ENCODE data around the gene LIPC. TPM values are rescaled to one million over a fixed set of nuclear protein-coding genes. Genes with fewer than 3 reads are reported as not detected.

Gene LIPC
- total RNA-seq, 2 experiments from 2014 or later = 0.61 to 1.2 TPM

- Histone ChIP-seq H3K27ac (ENCODE audit: low read depth in 1 of 2, low read length in 2 of 2) (no peak overlapping the region), H3K9me3 (ENCODE audit: control insufficient read depth in 1 of 2, insufficient read depth in 1 of 2, low read length in 2 of 2) (no peaks in the 10 kb centered on the region), H3K4me1 (ENCODE audit: insufficient read depth, low read length) (peaks cover 2% of the 10 kb centered on the region), H3K36me3 (ENCODE audit: insufficient read depth, low read length) (no peaks in the 10 kb centered on the region), H3K27me3 (ENCODE audit: control insufficient read depth in 1 of 2, insufficient read depth in 2 of 2, low read length in 2 of 2) (no peaks in the 10 kb centered on the region), H3K4me3 (ENCODE audit: low read length) (no peak overlapping the region)
- Mint-ChIP-seq H3K36me3 (ENCODE audit: low read depth) (no peaks in the 10 kb centered on the region), H3K27ac (no peak overlapping the region), H3K9me3 (no peaks in the 10 kb centered on the region), H3K27me3 (no peaks in the 10 kb centered on the region), H3K4me1 (ENCODE audit: low read depth) (no peaks in the 10 kb centered on the region), H3K4me3 (no peak overlapping the region)
- TF ChIP-seq, protein P1, sequence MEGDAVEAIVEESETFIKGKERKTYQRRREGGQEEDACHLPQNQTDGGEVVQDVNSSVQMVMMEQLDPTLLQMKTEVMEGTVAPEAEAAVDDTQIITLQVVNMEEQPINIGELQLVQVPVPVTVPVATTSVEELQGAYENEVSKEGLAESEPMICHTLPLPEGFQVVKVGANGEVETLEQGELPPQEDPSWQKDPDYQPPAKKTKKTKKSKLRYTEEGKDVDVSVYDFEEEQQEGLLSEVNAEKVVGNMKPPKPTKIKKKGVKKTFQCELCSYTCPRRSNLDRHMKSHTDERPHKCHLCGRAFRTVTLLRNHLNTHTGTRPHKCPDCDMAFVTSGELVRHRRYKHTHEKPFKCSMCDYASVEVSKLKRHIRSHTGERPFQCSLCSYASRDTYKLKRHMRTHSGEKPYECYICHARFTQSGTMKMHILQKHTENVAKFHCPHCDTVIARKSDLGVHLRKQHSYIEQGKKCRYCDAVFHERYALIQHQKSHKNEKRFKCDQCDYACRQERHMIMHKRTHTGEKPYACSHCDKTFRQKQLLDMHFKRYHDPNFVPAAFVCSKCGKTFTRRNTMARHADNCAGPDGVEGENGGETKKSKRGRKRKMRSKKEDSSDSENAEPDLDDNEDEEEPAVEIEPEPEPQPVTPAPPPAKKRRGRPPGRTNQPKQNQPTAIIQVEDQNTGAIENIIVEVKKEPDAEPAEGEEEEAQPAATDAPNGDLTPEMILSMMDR (IDR thresholded peaks at IDR 0.05) = no peak
- ChIA-PET CTCF (no interaction called here), POLR2A (no interaction called here)
- ATAC-seq (ENCODE audit: poor library complexity) (no peak), DNase-seq (no peak)
- intact Hi-C loops (cut with DNase I, micrococcal nuclease) = no loop called here
Measured at GRCh38 chr15:58446521-58446920, 14.7 kb downstream of the LIPC start.

DNA sequence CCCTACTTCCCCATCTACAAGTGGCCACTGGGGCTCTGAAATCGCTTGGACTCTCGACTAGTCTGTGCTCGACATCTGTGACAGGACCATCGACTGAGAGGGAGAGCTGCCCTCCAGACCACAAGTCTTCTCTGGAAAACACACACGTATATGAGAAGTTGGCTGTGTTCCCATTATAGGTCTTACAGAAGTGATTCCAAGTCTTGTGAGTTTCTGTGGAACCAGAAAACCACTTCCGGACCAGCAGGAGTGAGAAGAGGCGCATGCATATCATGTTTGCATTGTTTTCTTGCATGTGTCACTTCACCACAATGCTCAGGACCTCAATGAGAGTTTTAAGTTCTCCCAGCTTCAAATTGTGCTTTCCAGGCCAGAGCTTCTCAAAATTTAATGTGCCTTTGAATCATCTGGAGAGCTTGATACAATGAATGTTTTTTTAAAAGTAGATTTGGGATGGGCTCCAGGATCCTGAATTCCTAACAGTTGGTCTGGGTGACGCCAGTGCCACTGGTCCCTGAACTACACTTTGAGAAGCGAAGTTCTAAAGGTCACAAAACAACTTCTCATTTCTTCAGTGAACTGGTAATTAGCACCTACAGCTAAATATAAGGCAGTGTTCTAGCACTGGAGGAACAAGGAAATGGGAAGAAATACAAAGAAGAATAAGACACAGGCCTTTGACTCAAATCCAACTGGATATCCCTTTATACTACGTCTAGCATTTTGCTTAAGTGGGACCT, 15.7 kb downstream of the LIPC start:
- ChIA-PET POLR2A (no interaction called here), CTCF (no interaction called here)
- H3K4me3 ChIP-seq (ENCODE audit: low read length) = no peak overlapping the region
- no peak for ATAC-seq (ENCODE audit: poor library complexity)
- peaks cover 2% of the 10 kb centered on the region for H3K4me1 ChIP-seq (ENCODE audit: insufficient read depth, low read length)
- no peaks in the 10 kb centered on the region for H3K27me3 Mint-ChIP-seq
- TF ChIP-seq, protein P1 (IDR thresholded peaks at IDR 0.05) = no peak
- intact Hi-C loops (cut with DNase I, micrococcal nuclease) = no loop called here
- H3K27me3 ChIP-seq (ENCODE audit: control insufficient read depth in 1 of 2, insufficient read depth in 2 of 2, low read length in 2 of 2) = no peaks in the 10 kb centered on the region
- H3K4me3 Mint-ChIP-seq = no peak overlapping the region
- no peaks in the 10 kb centered on the region for H3K9me3 Mint-ChIP-seq
- H3K9me3 ChIP-seq (ENCODE audit: control insufficient read depth in 1 of 2, insufficient read depth in 1 of 2, low read length in 2 of 2) = no peaks in the 10 kb centered on the region
- H3K27ac ChIP-seq (ENCODE audit: low read depth in 1 of 2, low read length in 2 of 2) = no peak overlapping the region
- no peaks in the 10 kb centered on the region for H3K36me3 ChIP-seq (ENCODE audit: insufficient read depth, low read length)
- H3K36me3 Mint-ChIP-seq (ENCODE audit: low read depth) = no peaks in the 10 kb centered on the region
- DNase-seq = peak in 2 of 14 experiments; percentile 32 to 38
- no peaks in the 10 kb centered on the region for H3K4me1 Mint-ChIP-seq (ENCODE audit: low read depth)
- no peak overlapping the region for H3K27ac Mint-ChIP-seq

DNA sequence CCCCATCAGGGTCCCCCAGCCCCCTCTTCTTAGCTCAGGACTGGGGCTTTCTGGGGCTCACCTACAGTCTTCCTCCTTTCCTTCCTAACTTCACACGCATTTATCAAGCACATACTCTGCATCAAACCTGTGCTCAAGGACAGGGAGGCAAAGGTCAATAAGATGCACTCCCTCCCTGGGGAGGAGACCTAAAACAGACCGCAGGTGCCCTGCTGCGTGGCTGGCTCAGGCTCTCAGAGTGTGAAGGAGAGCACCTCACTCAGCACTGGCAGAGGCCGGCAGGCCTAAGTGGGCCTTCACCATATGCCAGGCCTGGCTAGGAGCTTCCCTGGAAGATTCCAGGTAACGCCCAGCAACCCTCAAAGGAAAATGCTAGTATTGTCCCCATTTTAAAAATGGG, 16.5 kb downstream of the LIPC start:
- no peaks in the 10 kb centered on the region for H3K36me3 Mint-ChIP-seq (ENCODE audit: low read depth)
- Histone ChIP-seq H3K4me1 (ENCODE audit: insufficient read depth, low read length) (peaks cover 2% of the 10 kb centered on the region), H3K4me3 (ENCODE audit: low read length) (no peak overlapping the region), H3K27ac (ENCODE audit: low read depth in 1 of 2, low read length in 2 of 2) (no peak overlapping the region), H3K27me3 (ENCODE audit: control insufficient read depth in 1 of 2, insufficient read depth in 2 of 2, low read length in 2 of 2) (no peaks in the 10 kb centered on the region), H3K9me3 (ENCODE audit: control insufficient read depth in 1 of 2, insufficient read depth in 1 of 2, low read length in 2 of 2) (no peaks in the 10 kb centered on the region), H3K36me3 (ENCODE audit: insufficient read depth, low read length) (no peaks in the 10 kb centered on the region)
- H3K27ac Mint-ChIP-seq = no peak overlapping the region
- TF ChIP-seq, protein P1 (IDR thresholded peaks at IDR 0.05) = no peak
- ATAC-seq (ENCODE audit: poor library complexity) (no peak), DNase-seq (no peak)
- ChIA-PET CTCF (no interaction called here), POLR2A (no interaction called here)
- H3K27me3 Mint-ChIP-seq = no peaks in the 10 kb centered on the region
- H3K4me3 Mint-ChIP-seq = no peak overlapping the region
- H3K4me1 Mint-ChIP-seq (ENCODE audit: low read depth) = no peaks in the 10 kb centered on the region
- intact Hi-C loops (cut with DNase I, micrococcal nuclease) = no loop called here
- no peaks in the 10 kb centered on the region for H3K9me3 Mint-ChIP-seq
